GM15510 (cell line): ENCODE measurements around the gene MICU2.

Experiments used
- POLR2A ChIP-seq: IDR thresholded peaks from 3 replicates; pipeline ENCODE4 v1.6.1; 2011; ENCODE audit warnings: borderline replicate concordance; ENCODE audit not compliant: insufficient read length; ENCODE audit errors: extremely low read depth

Gene MICU2

GRCh38 chr13:21478881-21479808 is 124.8 kb downstream of the MICU2 start:
- TF ChIP-seq POLR2A, result no peak

GRCh38 chr13:21476893-21477472 is 127.0 kb downstream of the MICU2 start:
- TF ChIP-seq POLR2A, result no peak

- no peak for TF ChIP-seq POLR2A
Observed at GRCh38 chr13:21475115-21475514, 128.9 kb downstream of the MICU2 start.

- no peak for TF ChIP-seq POLR2A
Observed at GRCh38 chr13:21470785-21471184, 133.2 kb downstream of the MICU2 start.

- TF ChIP-seq POLR2A, result no peak
Observed at GRCh38 chr13:21466527-21466926, 137.4 kb downstream of the MICU2 start.

- TF ChIP-seq POLR2A, result no peak
Observed at GRCh38 chr13:21465710-21466160, 138.2 kb downstream of the MICU2 start.

GRCh38 chr13:21463424-21463823 is 140.5 kb downstream of the MICU2 start:
- no peak for TF ChIP-seq POLR2A

GRCh38 chr13:21461131-21461530 is 142.8 kb downstream of the MICU2 start:
- no peak for TF ChIP-seq POLR2A

GRCh38 chr13:21458813-21459701 is 144.9 kb downstream of the MICU2 start, which contains the start of gene ZDHHC20:
Gene ZDHHC20 (minus strand): TSS chr13:21459303. CDS start chr13:21459171, 132 bp downstream.
- TF ChIP-seq POLR2A, result peak; percentile 77

GRCh38 chr13:21458451-21458812 is 145.5 kb downstream of the MICU2 start:
- no peak for TF ChIP-seq POLR2A

GRCh38 chr13:21453387-21454081 is 150.4 kb downstream of the MICU2 start:
- no peak for TF ChIP-seq POLR2A

- TF ChIP-seq POLR2A, result no peak
Observed at GRCh38 chr13:21450936-21451335, 153.0 kb downstream of the MICU2 start.

- no peak for TF ChIP-seq POLR2A
Observed at GRCh38 chr13:21446656-21447055, 157.3 kb downstream of the MICU2 start.

- TF ChIP-seq POLR2A, result no peak
Observed at GRCh38 chr13:21445759-21446158, 158.2 kb downstream of the MICU2 start.

GRCh38 chr13:21443171-21443570 is 160.8 kb downstream of the MICU2 start:
- no peak for TF ChIP-seq POLR2A
